H54 (cell line): ENCODE data around the gene RPS26.

Experiments used
- DNase-seq: peaks from one replicate; pipeline ENCODE4 v3.0.0; 2011; ENCODE audit warnings: low spot score, mixed read lengths; ENCODE audit not compliant: insufficient read length
- FAIRE-seq: peaks from 3 replicates; lab custom pipeline; 2011; peaks lifted over from hg19 to GRCh38; lab: Jason Lieb, UNC
- POLR2A ChIP-seq: IDR thresholded peaks from 2 replicates; pipeline ENCODE4 v1.6.1; 2011; ENCODE audit warnings: low read depth, mild to moderate bottlenecking, low read length

The RPS26 gene

DNA sequence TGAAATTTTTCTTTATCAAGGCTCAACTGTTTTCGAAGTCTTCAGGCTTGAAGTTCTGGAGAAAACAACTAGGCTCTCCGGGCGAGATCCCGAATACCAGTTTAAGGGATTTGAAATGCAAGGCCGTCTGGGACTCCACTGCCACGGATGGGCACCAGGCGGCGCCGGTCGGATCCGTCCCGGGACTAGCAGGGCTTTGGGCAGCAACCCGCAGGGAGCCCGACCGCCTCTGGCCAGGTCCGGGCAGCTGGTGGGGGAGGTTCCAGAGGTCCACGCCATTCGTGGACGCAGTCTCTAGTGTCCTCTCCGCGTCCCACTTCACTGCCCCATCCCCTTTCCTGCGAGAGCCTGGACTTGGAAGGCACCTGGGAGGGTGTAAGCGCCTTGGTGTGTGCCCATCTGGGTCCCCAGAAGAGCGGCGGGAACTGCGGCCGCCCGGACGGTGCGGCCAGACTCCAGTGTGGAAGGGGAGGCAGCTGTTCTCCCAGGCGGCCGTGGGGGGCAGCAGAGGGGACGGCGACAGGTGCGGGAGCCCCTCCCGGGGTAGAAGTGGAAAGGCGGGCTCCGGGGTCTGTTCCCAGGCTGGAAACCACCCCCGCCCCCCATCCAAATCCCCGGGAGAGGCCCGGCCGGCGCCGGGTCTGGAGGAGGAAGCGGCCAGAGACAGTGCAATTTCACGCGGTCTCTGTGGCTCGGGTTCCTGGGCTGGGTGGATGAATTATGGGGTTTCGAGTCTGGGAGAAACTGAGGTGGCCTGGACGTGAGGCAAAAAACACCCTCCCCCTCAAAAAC is 37.4 kb downstream of the RPS26 start:
- DNase-seq (peak; percentile 79), FAIRE-seq (no peak)
- no peak for TF ChIP-seq POLR2A

DNA sequence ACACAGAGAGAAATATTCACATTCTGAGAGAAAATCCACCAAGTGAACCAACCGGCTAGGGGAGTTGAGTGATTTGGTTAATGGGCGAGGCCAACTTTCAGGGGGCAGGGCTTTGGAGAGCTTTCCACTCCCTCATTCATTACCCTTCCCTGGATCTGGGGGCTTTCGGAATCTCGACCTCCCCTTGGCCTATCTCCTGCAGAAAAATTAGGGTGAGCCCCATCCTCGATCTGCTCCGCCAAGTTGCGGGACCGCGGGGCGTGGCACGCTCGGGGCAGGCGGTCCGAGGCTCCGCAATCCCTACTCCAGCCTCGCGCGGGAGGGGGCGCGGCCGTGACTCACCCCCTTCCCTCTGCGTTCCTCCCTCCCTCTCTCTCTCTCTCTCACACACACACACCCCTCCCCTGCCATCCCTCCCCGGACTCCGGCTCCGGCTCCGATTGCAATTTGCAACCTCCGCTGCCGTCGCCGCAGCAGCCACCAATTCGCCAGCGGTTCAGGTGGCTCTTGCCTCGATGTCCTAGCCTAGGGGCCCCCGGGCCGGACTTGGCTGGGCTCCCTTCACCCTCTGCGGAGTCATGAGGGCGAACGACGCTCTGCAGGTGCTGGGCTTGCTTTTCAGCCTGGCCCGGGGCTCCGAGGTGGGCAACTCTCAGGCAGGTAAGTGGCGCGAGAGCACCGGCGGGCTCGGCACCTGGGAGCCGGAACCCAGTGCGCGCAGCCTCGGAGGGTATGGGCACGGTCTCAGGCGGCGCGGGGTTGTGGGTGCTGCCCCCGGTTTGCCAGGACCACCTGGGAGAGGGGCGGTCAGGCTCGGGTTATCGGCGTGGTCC is 38.2 kb downstream of the RPS26 start, which contains the start of gene ERBB3:
ERBB3 (plus strand) TSS at position 443 of the 833 bp plus-strand sequence; CDS start at position 579, 136 bp downstream.
- no peak; the same call in 1 of the 2 replicates for TF ChIP-seq POLR2A
- DNase-seq (peak; percentile 89), FAIRE-seq (peak; percentile 75)

DNA sequence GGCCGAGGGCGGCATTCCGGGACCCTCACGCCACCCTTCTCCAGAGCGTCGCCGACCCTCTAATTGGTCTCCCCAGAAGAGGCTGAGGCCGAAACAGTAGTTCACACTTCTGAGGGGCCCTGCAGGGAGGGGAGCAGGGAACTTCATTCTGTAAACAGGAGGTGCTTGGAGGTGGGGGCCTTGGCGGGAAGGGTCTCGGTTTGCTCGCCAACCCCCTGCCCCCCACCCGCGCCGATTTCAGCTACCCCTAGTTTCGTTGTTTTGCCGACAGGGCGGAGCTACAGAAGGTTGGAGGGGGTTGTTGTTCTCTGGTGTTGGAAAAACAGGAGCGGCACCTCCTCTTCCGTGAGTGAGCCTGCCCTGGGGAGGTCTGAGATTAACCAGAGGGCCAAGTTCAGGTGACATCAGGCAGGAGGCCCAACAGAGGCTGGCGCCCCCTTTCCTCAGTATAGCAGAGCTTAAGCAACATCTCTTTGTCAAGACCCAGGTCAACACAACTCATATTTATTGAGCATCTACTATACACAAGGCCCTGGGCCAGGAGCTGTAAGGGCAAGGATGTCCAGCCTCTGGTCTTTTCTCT is 38.9 kb downstream of the RPS26 start:
- FAIRE-seq (no peak), DNase-seq (no peak)
- TF ChIP-seq POLR2A = no peak

DNA sequence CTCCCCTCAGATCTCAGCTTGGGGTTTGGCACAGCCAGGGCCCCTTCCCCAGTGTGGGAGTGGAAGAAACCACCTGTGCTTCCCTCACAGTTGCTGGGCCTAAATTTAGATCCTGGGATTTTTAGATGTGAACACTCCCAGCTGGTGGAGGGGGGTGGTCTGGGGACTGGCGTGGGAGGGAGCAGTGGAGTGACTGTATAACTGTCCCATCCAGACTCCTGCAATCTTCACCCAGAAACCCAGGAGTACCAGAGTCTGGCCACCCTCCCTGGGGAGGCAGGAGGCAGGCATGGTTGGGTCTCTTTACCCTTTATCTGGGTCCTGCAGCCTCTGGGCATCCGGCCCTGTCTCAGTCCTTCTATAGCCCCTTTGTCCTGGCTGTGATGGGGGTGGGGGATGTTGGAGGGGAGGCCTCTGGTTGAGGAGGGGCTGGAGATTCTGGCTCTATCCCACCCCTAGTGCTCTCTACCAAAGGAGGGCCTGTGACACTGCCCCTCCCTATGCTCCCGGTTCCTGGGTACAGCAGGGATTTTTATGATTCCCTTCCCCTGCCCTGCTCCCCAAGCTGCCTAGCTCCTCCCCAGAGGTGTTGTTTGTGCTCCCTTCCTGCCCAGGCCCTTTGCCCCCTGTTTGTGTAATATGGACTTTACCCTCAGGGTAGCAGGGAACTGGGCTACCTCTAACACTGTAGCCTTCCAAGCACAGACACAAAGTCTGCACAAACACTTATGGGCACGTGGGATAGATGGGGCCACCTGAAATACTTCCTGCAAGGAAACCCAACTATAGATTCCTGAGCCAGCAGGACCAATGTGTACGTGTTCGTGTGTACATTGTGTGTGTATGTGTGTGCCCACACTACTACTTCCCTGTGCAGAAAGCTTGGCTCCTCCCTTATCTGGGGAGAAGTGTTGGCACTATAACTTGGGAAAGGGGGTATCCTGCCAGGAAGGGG is 40.0 kb downstream of the RPS26 start:
- FAIRE-seq (no peak), DNase-seq (no peak)
- no peak for TF ChIP-seq POLR2A

DNA sequence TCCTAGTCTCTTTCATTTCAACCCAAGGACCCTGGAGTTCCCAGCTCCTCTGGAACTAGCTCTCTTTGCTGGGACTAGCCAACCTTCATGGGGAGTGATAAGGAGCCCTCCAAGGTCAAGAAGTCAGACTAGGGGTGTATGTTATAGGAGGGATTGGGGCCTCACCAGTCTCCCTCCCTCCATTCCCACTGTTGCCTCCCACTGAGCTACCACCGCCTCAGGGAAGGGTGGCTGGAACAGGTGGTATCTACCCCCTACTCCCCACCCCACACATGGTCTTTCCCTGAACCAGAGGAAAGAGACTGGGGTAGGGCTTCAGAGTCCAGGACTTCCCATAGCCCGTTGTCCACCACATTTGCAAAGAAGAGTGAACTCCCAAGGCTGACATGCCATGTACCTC is 40.7 kb downstream of the RPS26 start:
- DNase-seq (no peak), FAIRE-seq (no peak)
- no peak for TF ChIP-seq POLR2A

DNA sequence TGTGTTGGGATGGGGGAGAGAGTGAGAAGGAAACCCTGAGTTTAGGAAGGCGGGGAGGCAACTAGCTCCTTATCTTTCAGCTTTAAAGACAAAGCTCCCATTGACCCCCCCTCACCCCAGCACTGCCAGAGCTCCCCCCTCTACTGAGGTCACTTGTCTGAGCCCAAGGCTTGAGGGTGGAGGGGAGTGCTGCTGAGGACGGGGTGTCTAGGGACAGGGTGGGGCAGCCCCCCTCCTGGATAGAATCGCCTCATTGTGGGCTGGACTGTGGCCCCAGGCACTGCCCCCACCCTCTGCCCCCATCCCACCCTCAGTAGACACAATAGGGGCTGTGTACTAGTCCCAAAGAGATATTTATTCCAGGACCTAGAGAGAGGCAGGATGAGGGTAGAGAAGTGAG is 41.2 kb downstream of the RPS26 start:
- no peak for TF ChIP-seq POLR2A
- no peak for DNase-seq
- no peak for FAIRE-seq

DNA sequence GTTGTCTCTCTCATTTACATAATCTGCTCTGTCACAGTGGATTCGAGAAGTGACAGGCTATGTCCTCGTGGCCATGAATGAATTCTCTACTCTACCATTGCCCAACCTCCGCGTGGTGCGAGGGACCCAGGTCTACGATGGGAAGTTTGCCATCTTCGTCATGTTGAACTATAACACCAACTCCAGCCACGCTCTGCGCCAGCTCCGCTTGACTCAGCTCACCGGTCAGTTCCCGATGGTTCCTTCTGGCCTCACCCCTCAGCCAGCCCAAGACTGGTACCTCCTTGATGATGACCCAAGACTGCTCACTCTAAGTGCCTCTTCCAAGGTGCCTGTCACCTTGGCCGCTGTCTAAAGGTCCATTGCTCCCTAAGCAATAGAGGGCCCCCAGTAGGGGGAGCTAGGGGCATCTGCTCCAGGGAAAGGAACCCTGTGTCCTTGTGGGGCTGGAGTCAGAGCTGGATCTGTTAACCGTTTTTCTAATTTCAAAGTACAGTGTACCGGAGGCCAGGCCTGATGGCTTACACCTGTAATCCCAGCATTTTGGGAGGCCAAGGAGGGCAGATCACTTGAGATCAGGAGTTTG is 43.3 kb downstream of the RPS26 start:
- FAIRE-seq (no peak), DNase-seq (no peak)
- TF ChIP-seq POLR2A = no peak

DNA sequence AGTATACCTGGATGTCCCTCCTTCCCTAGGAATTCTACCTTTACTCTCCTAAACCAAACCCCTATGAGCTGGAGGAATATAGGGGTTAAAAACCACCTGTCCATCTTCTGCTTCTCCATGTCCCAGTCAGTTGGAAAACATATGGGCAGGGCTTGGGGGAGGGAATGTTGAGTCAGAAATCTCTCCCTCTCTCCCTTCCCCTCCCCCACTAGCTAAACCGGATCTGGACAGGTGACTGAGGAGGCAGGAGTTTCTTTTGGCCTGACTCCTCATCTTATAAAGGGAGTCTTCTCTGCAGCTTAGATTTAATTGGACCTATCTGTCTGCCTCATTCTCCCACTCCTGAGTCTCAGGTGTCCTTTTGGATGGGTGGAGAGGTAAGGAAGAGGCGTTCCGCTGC is 44.4 kb downstream of the RPS26 start:
- no peak for TF ChIP-seq POLR2A
- no peak for FAIRE-seq

DNA sequence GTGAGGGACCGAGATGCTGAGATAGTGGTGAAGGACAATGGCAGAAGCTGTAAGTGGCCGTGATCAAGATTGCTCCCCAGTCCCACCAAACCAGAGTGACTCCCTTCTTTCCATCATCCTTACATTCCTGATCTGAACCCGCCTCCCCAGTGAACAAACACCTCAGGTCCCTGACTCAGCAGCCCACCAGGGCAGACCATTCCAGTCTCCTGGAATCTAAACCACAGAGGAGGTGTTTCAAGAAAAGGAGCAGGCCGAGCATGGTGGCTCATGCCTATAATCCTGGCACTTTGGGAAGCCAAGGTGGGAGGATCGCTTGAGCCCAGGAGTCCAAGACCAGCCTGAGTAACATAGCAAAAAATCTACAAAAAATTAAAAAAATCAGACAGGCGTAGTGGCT is 44.9 kb downstream of the RPS26 start:
- FAIRE-seq = no peak
- TF ChIP-seq POLR2A = no peak
- no peak for DNase-seq

More for the DNA sequence above, 44.4 kb downstream of the RPS26 start:
- no peak for DNase-seq

DNA sequence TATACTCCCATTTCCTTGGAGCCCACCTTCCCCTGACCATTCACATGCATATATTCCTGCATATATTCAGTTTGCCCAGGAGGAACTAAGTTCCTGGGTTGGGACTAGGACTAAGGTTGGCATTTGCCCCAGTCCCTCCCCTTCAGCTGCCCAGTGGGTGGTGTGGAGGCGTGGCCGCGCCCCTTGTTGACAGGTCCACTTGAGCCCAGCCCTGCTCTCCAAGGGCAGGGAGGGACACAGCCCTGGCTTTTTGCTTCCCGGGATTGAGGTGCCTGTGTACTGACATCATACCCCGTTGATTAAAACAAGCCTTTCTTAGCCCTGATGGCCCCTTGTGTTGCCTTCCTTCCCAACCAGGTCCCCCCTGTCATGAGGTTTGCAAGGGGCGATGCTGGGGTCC is 45.5 kb downstream of the RPS26 start:
- DNase-seq (peak; percentile 42), FAIRE-seq (no peak)
- no peak for TF ChIP-seq POLR2A
